Measurements from ENCODE around the gene OR7A5. TPM values are rescaled to one million over a fixed set of nuclear protein-coding genes. Genes with fewer than 3 reads are reported as not detected.

Gene OR7A5
- not detected for total RNA-seq

DNA sequence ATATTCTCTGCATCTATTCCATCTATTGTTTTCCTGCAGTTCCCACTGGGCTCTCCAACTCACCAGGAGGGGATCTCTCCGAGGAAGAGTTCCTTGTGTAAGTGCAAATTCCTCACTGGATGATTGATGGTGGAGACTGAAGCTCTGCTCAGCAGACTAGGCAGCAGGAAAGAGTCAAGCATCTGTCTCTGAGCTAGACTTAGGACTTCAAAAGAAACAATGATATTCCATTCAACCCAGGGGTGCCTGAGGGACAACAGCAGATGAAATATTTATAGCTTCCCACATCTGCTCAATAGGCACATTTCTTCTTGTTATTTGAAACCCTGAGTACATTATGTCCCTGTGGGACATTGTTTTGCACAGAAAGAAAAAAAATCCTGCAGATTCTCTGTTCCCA, at the start of gene OR7A5, which contains the start of gene OR7C1:
TSS of gene OR7A5 (minus strand) at position 175 of the 400 bp plus-strand sequence. CDS start 6,944 bp downstream, outside the sequence.
TSS of gene OR7C1 (minus strand) at position 175 of the 400 bp plus-strand sequence. CDS start 35,049 bp downstream, outside the sequence.
- Mint-ChIP-seq H3K4me3 (no peak within 1 kb of the TSS), H3K27me3 (ENCODE audit: low read depth) (no peaks in the 10 kb centered on the region), H3K4me1 (ENCODE audit: low read depth) (no peaks in the 10 kb centered on the region), H3K27ac (no peak within 1 kb of the TSS), H3K36me3 (ENCODE audit: low read depth) (no peaks in the 10 kb centered on the region), H3K9me3 (no peaks in the 10 kb centered on the region)
- CTCF ChIA-PET = no interaction called here
- DNase-seq = no peak
- intact Hi-C loops (cut with micrococcal nuclease) = no loop called here

DNA sequence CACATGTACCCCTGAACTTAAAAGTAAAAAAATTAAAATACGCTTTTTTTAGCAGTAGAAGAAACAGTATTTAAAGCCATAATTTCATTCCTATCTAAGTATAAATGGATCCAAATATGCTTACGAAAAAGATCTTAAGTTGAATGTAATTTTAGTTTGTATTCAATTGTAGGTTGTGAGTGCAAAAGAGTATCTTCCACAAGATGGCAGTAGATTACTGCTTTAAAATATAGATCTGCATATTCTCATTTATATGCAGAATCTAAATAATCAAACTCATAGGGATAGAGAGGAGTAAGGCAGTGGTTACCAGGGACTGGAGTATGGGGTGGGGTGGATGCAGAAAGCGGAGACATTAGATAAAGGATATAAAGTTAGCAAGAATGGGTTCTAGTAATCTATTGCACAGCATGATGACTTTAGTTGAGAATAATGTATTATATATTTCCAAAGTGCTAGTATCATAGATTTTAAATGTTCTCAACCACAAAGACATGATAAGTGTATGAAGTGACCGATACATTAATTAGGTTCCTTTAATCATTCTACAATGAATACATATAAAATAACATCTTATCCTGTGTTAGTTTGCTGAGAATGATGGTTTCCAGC, 36.7 kb upstream of the OR7A5 start:
- intact Hi-C loops (cut with micrococcal nuclease) = loop anchor here (1.0 kb wide), 1 partner anchor 279 kb away; no protein-coding TSS in a partner anchor
- peaks cover 30% of the 10 kb centered on the region for H3K27me3 Mint-ChIP-seq (ENCODE audit: low read depth)
- no peaks in the 10 kb centered on the region for H3K9me3 Mint-ChIP-seq

DNA sequence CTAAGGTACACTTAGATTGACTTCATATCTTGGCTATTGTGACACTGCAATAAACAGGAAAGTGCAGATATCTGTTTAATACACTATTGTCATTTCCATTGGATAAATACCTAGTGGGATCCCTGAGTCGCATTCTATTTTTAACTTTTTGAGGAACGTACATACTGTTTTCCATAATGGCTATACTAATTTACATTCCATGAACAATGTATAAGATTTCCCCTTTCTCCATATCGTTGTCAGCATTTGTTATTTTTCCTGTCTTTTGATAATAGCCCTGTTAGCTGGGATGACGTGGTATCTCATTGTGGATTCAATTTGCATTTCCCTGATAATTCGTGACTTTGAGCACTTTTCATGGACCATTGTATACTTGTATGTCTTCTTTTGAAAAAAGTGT, 33.5 kb upstream of the OR7A5 start:
- intact Hi-C loops (cut with micrococcal nuclease) = no loop called here
- Mint-ChIP-seq H3K36me3 (ENCODE audit: low read depth) (no peaks in the 10 kb centered on the region), H3K27ac (no peak overlapping the region), H3K9me3 (no peaks in the 10 kb centered on the region), H3K4me1 (ENCODE audit: low read depth) (no peaks in the 10 kb centered on the region), H3K27me3 (ENCODE audit: low read depth) (peaks cover 36% of the 10 kb centered on the region), H3K4me3 (no peak overlapping the region)
- CTCF ChIA-PET = no interaction called here
- no peak for DNase-seq

More for the DNA sequence above, 36.7 kb upstream of the OR7A5 start:
- DNase-seq = no peak
- H3K4me1 Mint-ChIP-seq (ENCODE audit: low read depth) = no peaks in the 10 kb centered on the region
- H3K4me3 Mint-ChIP-seq = no peak overlapping the region
- CTCF ChIA-PET = no interaction called here
- H3K27ac Mint-ChIP-seq = no peak overlapping the region
- no peaks in the 10 kb centered on the region for H3K36me3 Mint-ChIP-seq (ENCODE audit: low read depth)

DNA sequence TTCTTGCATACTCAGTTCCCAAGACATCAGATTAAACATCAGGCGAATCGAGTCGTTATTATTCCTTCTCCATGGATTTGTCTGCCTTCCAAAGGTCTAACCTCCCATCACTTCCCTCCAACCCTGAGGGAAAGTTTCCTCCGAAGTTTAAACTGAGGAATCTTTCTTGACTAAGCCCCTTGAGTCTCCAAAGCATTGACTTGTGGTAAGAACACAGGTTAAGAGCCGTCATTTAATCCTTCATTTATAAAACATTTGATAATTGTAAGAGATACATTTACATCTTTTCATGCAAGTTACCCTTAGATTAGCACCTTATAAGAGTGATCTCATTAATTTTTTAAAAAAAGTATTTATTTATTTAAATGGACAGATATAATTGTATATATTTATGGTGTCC, 13.8 kb upstream of the OR7A5 start, which contains the start of gene OR7A10:
TSS of gene OR7A10 (minus strand) at position 101 of the 400 bp plus-strand sequence. CDS start 7,045 bp downstream, outside the sequence.
- no peaks in the 10 kb centered on the region for H3K4me1 Mint-ChIP-seq (ENCODE audit: low read depth)
- DNase-seq = no peak
- no peaks in the 10 kb centered on the region for H3K36me3 Mint-ChIP-seq (ENCODE audit: low read depth)
- CTCF ChIA-PET = no interaction called here
- H3K9me3 Mint-ChIP-seq = no peaks in the 10 kb centered on the region
- no peak within 1 kb of the TSS for H3K27ac Mint-ChIP-seq
- intact Hi-C loops (cut with micrococcal nuclease) = no loop called here
- no peak within 1 kb of the TSS for H3K4me3 Mint-ChIP-seq
- H3K27me3 Mint-ChIP-seq (ENCODE audit: low read depth) = peaks cover 10% of the 10 kb centered on the region

DNA sequence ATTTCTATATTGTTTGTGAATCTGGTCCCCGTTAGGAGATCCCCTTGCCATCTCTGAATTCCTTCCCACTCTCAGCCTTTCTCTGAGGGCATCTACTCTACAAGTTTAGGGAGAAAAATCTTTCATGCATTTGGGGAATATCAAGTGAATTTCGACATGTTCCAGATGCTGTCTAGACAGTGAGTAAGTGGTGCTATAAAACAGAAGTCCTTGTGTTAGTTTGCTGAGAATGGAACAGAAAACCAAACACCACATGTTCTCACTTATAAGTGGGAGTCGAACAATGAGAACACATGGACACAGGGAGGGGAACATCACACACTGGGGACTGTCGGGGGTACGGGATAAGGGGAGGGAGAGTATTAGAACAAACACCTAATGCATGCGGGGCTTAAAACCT, 8.6 kb upstream of the OR7A5 start:
- no peak overlapping the region for H3K4me3 Mint-ChIP-seq
- H3K27me3 Mint-ChIP-seq (ENCODE audit: low read depth) = peaks cover 9% of the 10 kb centered on the region
- CTCF ChIA-PET = no interaction called here
- H3K27ac Mint-ChIP-seq = no peak overlapping the region
- no peaks in the 10 kb centered on the region for H3K36me3 Mint-ChIP-seq (ENCODE audit: low read depth)
- no peak for DNase-seq
- no peaks in the 10 kb centered on the region for H3K4me1 Mint-ChIP-seq (ENCODE audit: low read depth)
- intact Hi-C loops (cut with micrococcal nuclease) = no loop called here
- H3K9me3 Mint-ChIP-seq = no peaks in the 10 kb centered on the region

DNA sequence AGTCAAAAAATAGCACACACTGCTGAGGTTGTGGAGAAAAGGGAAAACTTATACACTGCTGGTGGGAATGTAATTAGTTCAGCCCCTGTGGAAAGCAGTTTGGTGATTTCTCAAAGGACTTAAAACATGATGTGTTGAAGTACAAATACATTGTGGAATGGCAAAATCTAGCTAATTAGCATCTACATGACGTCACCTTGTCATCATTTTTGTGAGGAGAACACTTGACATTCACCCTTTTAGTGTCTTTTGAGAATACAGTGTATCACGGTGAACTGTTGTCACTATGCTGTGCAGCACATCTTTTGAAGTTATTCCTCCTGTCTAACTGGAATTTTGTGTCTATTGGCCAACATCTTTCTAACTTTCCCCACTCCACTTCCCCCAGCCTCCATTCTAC, 8.2 kb upstream of the OR7A5 start:
- Mint-ChIP-seq H3K36me3 (ENCODE audit: low read depth) (no peaks in the 10 kb centered on the region), H3K9me3 (no peaks in the 10 kb centered on the region), H3K27me3 (ENCODE audit: low read depth) (peaks cover 9% of the 10 kb centered on the region), H3K4me1 (ENCODE audit: low read depth) (no peaks in the 10 kb centered on the region), H3K4me3 (no peak overlapping the region), H3K27ac (no peak overlapping the region)
- CTCF ChIA-PET = interaction anchor here (0.6 kb wide), 1 partner anchor 182 kb away, joined by 4 read pairs; no protein-coding TSS in a partner anchor
- DNase-seq = no peak
- intact Hi-C loops (cut with micrococcal nuclease) = no loop called here

DNA sequence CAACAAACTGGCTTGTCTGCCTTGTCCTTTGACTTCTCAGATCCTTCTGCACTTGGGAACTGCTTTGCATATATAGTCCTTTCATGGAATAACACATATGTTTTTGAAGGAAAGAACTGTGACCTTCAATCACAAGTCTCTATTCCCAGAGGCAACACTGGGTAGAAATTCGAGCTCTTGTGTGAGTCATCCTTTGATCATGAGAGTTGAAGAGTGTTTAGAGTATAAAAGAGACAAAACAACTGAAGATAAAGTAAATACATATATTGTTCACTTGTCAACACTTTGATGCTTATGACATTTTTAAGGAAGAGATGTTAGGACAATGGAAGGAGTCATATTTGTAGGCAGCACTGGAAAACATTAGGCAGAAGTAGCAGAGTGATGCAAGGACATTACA, 5.2 kb upstream of the OR7A5 start:
- intact Hi-C loops (cut with micrococcal nuclease) = no loop called here
- CTCF ChIA-PET = no interaction called here
- no peak for DNase-seq
- H3K4me3 Mint-ChIP-seq = no peak overlapping the region
- no peaks in the 10 kb centered on the region for H3K36me3 Mint-ChIP-seq (ENCODE audit: low read depth)
- H3K4me1 Mint-ChIP-seq (ENCODE audit: low read depth) = no peaks in the 10 kb centered on the region
- peaks cover 7% of the 10 kb centered on the region for H3K27me3 Mint-ChIP-seq (ENCODE audit: low read depth)
- no peaks in the 10 kb centered on the region for H3K9me3 Mint-ChIP-seq
- no peak overlapping the region for H3K27ac Mint-ChIP-seq

DNA sequence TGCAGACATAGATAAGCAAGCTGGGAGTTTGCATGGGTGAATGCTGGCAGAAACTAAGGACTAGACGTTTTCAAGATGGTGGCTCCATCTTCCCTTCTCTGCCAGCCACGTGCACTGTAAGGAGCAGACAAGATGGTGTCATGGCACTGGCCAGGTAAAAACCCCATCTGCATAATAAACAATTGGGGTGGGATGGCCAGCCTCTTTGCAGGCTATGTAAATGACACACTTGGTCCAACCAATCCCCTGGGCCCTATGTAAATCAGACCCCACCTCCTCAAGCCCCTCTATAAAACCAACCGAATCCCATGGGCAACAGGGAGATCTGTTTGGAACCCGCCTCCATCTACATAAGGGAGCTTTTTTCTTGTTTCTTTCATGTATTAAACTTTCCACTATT, 2.4 kb upstream of the OR7A5 start:
- intact Hi-C loops (cut with micrococcal nuclease) = no loop called here
- CTCF ChIA-PET = no interaction called here
- no peak overlapping the region for H3K4me3 Mint-ChIP-seq
- H3K9me3 Mint-ChIP-seq = no peaks in the 10 kb centered on the region
- DNase-seq = no peak
- H3K27me3 Mint-ChIP-seq (ENCODE audit: low read depth) = no peaks in the 10 kb centered on the region
- H3K4me1 Mint-ChIP-seq (ENCODE audit: low read depth) = no peaks in the 10 kb centered on the region
- no peak overlapping the region for H3K27ac Mint-ChIP-seq
- no peaks in the 10 kb centered on the region for H3K36me3 Mint-ChIP-seq (ENCODE audit: low read depth)

DNA sequence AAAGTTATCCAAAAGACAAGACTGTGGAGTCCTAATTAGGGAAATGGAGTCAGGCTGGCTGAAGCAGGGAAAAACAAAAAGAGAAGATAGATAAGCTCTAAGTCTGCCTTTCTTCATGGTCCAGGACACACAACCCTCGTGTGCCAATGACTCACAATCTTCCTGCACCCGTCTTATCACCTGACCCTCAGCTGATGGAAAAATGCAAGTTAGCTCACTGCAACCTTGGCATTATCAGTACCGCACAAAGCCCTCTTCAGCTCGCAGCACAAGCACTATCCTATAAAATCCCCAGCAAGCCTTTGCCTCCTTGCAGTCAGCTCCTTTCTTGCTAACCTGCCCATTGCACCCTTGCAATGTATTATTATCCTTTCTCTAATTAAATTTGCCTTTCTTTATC, 4.3 kb downstream of the OR7A5 start:
- no peaks in the 10 kb centered on the region for H3K36me3 Mint-ChIP-seq (ENCODE audit: low read depth)
- no peaks in the 10 kb centered on the region for H3K9me3 Mint-ChIP-seq
- CTCF ChIA-PET = no interaction called here
- H3K4me3 Mint-ChIP-seq = no peak overlapping the region
- H3K4me1 Mint-ChIP-seq (ENCODE audit: low read depth) = no peaks in the 10 kb centered on the region
- H3K27me3 Mint-ChIP-seq (ENCODE audit: low read depth) = peaks cover 18% of the 10 kb centered on the region
- intact Hi-C loops (cut with micrococcal nuclease) = no loop called here
- DNase-seq = no peak
- no peak overlapping the region for H3K27ac Mint-ChIP-seq

DNA sequence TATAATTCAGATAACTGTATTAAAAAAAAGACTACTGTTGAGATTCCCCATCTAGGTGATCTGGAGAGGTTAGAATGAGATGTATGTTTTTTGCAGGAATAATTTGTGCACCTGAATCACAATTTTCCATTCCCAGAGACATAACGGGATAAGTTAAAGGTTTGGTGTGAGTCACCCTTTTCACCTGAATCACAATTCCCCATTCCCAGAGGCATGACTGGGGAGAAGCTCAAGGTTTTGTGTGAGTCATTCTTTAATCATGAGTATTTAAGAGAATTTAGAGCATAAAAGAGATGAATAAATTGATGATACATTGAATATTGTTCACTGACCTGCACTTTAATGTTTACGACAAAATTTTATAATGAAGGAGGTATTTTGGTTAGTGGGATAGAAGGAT, 9.0 kb downstream of the OR7A5 start:
- Mint-ChIP-seq H3K36me3 (ENCODE audit: low read depth) (no peaks in the 10 kb centered on the region), H3K27me3 (ENCODE audit: low read depth) (peaks cover 39% of the 10 kb centered on the region), H3K4me3 (no peak overlapping the region), H3K4me1 (ENCODE audit: low read depth) (no peaks in the 10 kb centered on the region), H3K9me3 (no peaks in the 10 kb centered on the region), H3K27ac (no peak overlapping the region)
- intact Hi-C loops (cut with micrococcal nuclease) = no loop called here
- CTCF ChIA-PET = no interaction called here
- no peak for DNase-seq

DNA sequence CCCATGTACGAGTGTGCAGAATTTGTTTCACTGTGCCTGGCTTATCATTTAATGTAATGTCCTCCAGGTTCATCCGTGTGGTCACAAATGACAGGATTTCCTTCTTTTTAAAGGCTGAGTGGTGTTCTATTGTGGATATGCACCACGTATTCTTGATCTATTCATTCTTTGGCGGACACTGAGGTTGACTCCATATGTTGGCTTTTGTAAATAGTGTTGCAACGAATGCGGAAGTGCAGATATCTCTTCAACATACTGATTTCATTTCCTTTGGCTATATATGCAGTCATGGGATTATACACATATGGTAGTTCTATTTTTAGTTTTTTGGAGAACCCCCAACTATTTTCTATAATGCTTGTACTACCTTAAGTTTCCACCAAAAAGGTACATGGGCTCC, 13.0 kb downstream of the OR7A5 start:
- no peak for DNase-seq
- Mint-ChIP-seq H3K27me3 (ENCODE audit: low read depth) (peaks cover 33% of the 10 kb centered on the region), H3K4me1 (ENCODE audit: low read depth) (no peaks in the 10 kb centered on the region), H3K9me3 (no peaks in the 10 kb centered on the region), H3K27ac (no peak overlapping the region), H3K4me3 (no peak overlapping the region), H3K36me3 (ENCODE audit: low read depth) (no peaks in the 10 kb centered on the region)
- intact Hi-C loops (cut with micrococcal nuclease) = no loop called here
- CTCF ChIA-PET = no interaction called here

DNA sequence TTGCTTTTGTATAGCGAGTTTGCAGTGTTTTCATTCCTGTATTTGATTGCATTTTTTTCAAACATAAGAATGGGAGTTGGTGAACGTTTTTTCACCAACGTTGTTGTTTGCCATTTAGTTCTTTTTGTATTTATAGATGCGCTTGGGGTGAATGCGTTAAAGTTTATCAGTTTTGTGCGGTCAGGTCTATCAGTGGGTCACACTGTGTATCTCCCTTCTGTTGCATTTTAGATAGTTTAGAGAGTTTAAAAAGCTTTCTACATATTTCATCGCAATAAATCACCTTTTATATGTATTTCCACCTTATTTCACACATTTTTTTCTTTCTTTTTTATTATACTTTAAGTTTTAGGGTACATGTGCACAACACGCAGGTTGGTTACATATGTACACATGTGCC, 16.4 kb downstream of the OR7A5 start:
- CTCF ChIA-PET = no interaction called here
- Mint-ChIP-seq H3K4me1 (ENCODE audit: low read depth) (no peaks in the 10 kb centered on the region), H3K9me3 (no peaks in the 10 kb centered on the region), H3K27ac (no peak overlapping the region), H3K36me3 (ENCODE audit: low read depth) (no peaks in the 10 kb centered on the region), H3K4me3 (no peak overlapping the region), H3K27me3 (ENCODE audit: low read depth) (peaks cover 5% of the 10 kb centered on the region)
- no peak for DNase-seq
- intact Hi-C loops (cut with micrococcal nuclease) = no loop called here

DNA sequence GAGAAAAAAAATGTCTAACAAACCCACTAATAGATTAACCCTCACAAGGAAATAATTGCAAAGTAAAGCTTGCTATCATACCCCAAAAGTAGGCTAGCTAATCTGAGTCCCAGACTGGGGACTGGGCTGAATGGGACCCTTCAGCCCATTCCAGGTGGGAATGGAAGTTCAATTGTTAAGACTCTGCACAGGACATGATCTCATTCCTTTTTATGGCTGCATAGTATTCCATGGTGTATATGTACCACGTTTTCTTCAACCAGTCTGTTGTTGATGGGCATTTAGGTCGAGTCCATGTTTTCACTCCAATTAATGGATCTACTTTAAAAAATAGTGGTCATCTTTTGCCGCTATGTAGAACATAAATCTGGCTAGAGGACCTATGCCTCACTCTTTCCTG, 17.9 kb downstream of the OR7A5 start:
- intact Hi-C loops (cut with micrococcal nuclease) = no loop called here
- H3K4me1 Mint-ChIP-seq (ENCODE audit: low read depth) = no peaks in the 10 kb centered on the region
- CTCF ChIA-PET = no interaction called here
- no peak overlapping the region for H3K27ac Mint-ChIP-seq
- DNase-seq = no peak
- H3K36me3 Mint-ChIP-seq (ENCODE audit: low read depth) = no peaks in the 10 kb centered on the region
- H3K9me3 Mint-ChIP-seq = no peaks in the 10 kb centered on the region
- peaks cover 4% of the 10 kb centered on the region for H3K27me3 Mint-ChIP-seq (ENCODE audit: low read depth)
- no peak overlapping the region for H3K4me3 Mint-ChIP-seq

Data from activated naive CD4-positive, alpha-beta T cell treated with anti-CD3 and anti-CD28 coated beads for 36 hours (primary cell).